Measurements from ENCODE around the gene UNC5C. TPM values are rescaled to one million over a fixed set of nuclear protein-coding genes. Genes with fewer than 3 reads are reported as not detected.

Gene UNC5C
- total and polyA plus RNA-seq, 2 of the 8 experiments (the other 6 are each of a cell fraction or from before 2014, with no cell fraction given), result 0.30 to 1.3 TPM

DNA sequence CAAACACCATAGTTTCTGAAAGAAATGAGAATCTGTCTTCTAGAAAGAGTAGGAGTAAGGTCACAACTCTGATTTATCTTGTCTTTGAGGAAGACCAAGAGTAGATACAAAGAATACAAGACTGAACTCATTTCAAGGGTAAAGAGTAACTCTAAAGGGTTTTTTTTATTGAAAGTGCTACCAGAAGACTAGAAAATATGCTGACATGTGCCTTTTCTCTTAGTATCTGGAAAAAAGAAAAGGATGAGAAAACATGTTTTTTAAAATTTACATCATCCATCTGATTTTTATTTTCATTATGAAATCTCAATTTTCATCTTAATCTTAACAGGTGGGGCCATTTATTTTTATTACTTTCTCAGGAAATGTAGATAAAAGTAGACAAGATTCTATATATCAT, 43.0 kb downstream of the UNC5C start:
- Histone ChIP-seq H3K18ac (ENCODE audit: extremely low read depth, low read length) (no peak overlapping the region), H3K36me3 (ENCODE audit: control insufficient read depth in 2 of 4, insufficient read depth in 4 of 4, low read length in 3 of 4) (no peaks in the 10 kb centered on the region), H3K9me3 (ENCODE audit: insufficient read depth in 2 of 2, low read depth in 1 of 2, low read length in 1 of 2) (no peaks in the 10 kb centered on the region), H2AFZ (ENCODE audit: low read length) (no peak overlapping the region), H4K91ac (replicated peaks; ENCODE audit: insufficient read length, low read length) (no peak overlapping the region), H2BK120ac (replicated peaks; ENCODE audit: low read depth, low read length) (no peak overlapping the region), H3K27me3 (replicated peaks in 1 of 4; ENCODE audit: control insufficient read depth in 3 of 4, extremely low read depth in 1 of 4, insufficient read depth in 3 of 4, low read length in 3 of 4) (no peaks in the 10 kb centered on the region), H4K20me1 (replicated peaks in 1 of 2; ENCODE audit: control insufficient read depth in 1 of 2, insufficient read depth in 2 of 2, low read length in 2 of 2) (no peaks in the 10 kb centered on the region), H3K56ac (replicated peaks; ENCODE audit: insufficient read length, low read depth, low read length) (no peak overlapping the region), H2AK5ac (ENCODE audit: low read depth, low read length) (no peak overlapping the region), H2BK5ac (ENCODE audit: low read depth, low read length) (no peak overlapping the region), H3K23ac (ENCODE audit: insufficient read length) (no peak overlapping the region), H2BK20ac (ENCODE audit: low read length) (no peak overlapping the region), H3K14ac (ENCODE audit: insufficient read length) (no peak overlapping the region), H3K4me1 (replicated peaks in 1 of 4; ENCODE audit: control insufficient read depth in 3 of 4, insufficient read depth in 4 of 4, low read length in 3 of 4) (no peaks in the 10 kb centered on the region), H2BK15ac (ENCODE audit: low read length) (no peak overlapping the region), H3K79me1 (ENCODE audit: low read depth, low read length) (no peaks in the 10 kb centered on the region), H3K4me3 (ENCODE audit: extremely low read depth in 1 of 4, insufficient read depth in 2 of 4, low read depth in 3 of 4, low read length in 4 of 4) (no peak overlapping the region), H3K79me2 (ENCODE audit: control insufficient read depth in 1 of 2, insufficient read depth in 2 of 2, low read length in 2 of 2) (no peaks in the 10 kb centered on the region), H2BK12ac (ENCODE audit: low read depth, low read length) (no peak overlapping the region), H4K5ac (ENCODE audit: insufficient read length, low read depth, low read length) (no peak overlapping the region), H3K9ac (replicated peaks in 1 of 4; ENCODE audit: extremely low read depth in 1 of 4, low read depth in 3 of 4, low read length in 3 of 4) (no peak overlapping the region), H3K4me2 (ENCODE audit: insufficient read depth in 1 of 2, low read depth in 2 of 2, low read length in 2 of 2) (no peak overlapping the region), H3K27ac (ENCODE audit: low read depth, low read length) (no peak overlapping the region), H3K23me2 (ENCODE audit: low read depth, low read length) (no peaks in the 10 kb centered on the region), H3K4ac (replicated peaks; ENCODE audit: insufficient read length, low read depth, low read length) (no peak overlapping the region), H4K8ac (ENCODE audit: extremely low read depth, insufficient read depth, low read length) (no peak overlapping the region)
- POLR2A ChIA-PET (ENCODE audit: partially characterized antibody), result no interaction called here
- FAIRE-seq (no peak), DNase-seq (ENCODE audit: low read depth in 1 of 2, low spot score in 2 of 2) (no peak)
- no peak for TF ChIP-seq SUZ12 (IDR thresholded peaks at IDR 0.05; ENCODE audit: low read length)
- no peak for TF ChIP-seq CBX5 (IDR thresholded peaks at IDR 0.05; ENCODE audit: low read depth, low read length)
- TF ChIP-seq MAFK (IDR thresholded peaks at IDR 0.05; ENCODE audit: low read depth, low read length), result peak; percentile 43; the same call in 1 of the 2 replicates
- CTCF ChIA-PET (ENCODE audit: partially characterized antibody), result no interaction called here
